K562 (cell line): Measurements from ENCODE around the gene APBB2. TPM values are rescaled to one million over a fixed set of nuclear protein-coding genes. Genes with fewer than 3 reads are reported as not detected.

Experiments
- ATAC-seq: fragments of 200-7000 bp; cut with Tn5 transposase; 3 replicates; pipeline ENCODE4 v1.9.1; 2020; ENCODE audit warnings: moderate library complexity
- BruUV-seq: library from RNA; stranded (reverse); fragments of 400-500 nt; replicated peaks from 2 replicates; lab custom pipeline; 2021; lab: Mats Ljungman, UMichigan
- CTCF ChIA-PET: fragments of 300-600 bp; formaldehyde crosslinking; extraction: SDS; loops from one replicate; lab custom pipeline; 2021; ENCODE audit warnings: low intra/inter-chr PET ratio; lab: Yijun Ruan, JAX
- POLR2A ChIA-PET: fragments of 300-600, 350-650 bp; sonication (Branson Sonifier 250); formaldehyde crosslinking; extraction: SDS; loops from one replicate; lab custom pipeline; 2021; ENCODE audit warnings: antibody characterized with exemption, inconsistent platforms; lab: Yijun Ruan, JAX
- DNase-seq, 4 experiments: peaks; one replicate each; pipeline versions ENCODE4 v3.0.0 to v3.0.0-alpha.2; 2011 to 2018; ENCODE audit warnings: low spot score in 3 of 4, mixed read lengths in 3 of 4; ENCODE audit errors: extremely low read depth in 1 of 4
- FAIRE-seq: peaks from 2 replicates; lab custom pipeline; 2011; peaks lifted over from hg19 to GRCh38; lab: Jason Lieb, UNC
- H2AFZ ChIP-seq: 2 replicates; pipeline ENCODE4 v1.6.0; 2011; ENCODE audit warnings: low read depth, low read length, control low read depth, inconsistent platforms
- H3K27ac ChIP-seq: fragments of 200-600 bp; 3 replicates; pipeline ENCODE4 v1.8.0; 2011; ENCODE audit warnings: low read depth, mild to moderate bottlenecking, control low read depth, inconsistent platforms, low read length, moderate library complexity, mixed read lengths; ENCODE audit errors: extremely low read depth
- H3K27me3 ChIP-seq, 2 experiments: fragments of 300-600 bp in 1 of 2; 2 replicates in 1 of 2; 3 replicates in 1 of 2; pipeline versions ENCODE4 v1.6.0 to v1.8.0; 2011; ENCODE audit warnings: inconsistent platforms in 2 of 2, low read length in 2 of 2, mild to moderate bottlenecking in 1 of 2, mixed read lengths in 1 of 2, moderate library complexity in 1 of 2; ENCODE audit not compliant: control insufficient read depth in 2 of 2, insufficient read depth in 2 of 2
- H3K36me3 ChIP-seq: fragments of 300-600 bp; 3 replicates; pipeline ENCODE4 v1.8.0; 2011; ENCODE audit warnings: mild to moderate bottlenecking, low read length, inconsistent platforms; ENCODE audit not compliant: control insufficient read depth, insufficient read depth
- H3K4me1 ChIP-seq, 2 experiments: fragments of 200-600 bp in 1 of 2; replicated peaks in 1 of 2; 2 replicates in 1 of 2; 3 replicates in 1 of 2; pipeline versions ENCODE4 v1.5.1 to v1.8.0; 2011; ENCODE audit warnings: inconsistent platforms in 2 of 2, low read length in 2 of 2, mild to moderate bottlenecking in 1 of 2, mixed read lengths in 1 of 2, moderate library complexity in 1 of 2; ENCODE audit not compliant: control insufficient read depth in 2 of 2, insufficient read depth in 2 of 2
- H3K4me2 ChIP-seq: 2 replicates; pipeline ENCODE4 v1.6.1; 2011; ENCODE audit warnings: low read length, control low read depth, inconsistent platforms, mixed read lengths; ENCODE audit not compliant: insufficient read depth
- H3K4me3 ChIP-seq: fragments of 200-600 bp; sonication (generic), shearing (Covaris generic); 2 replicates; pipeline ENCODE4 v1.5.1; 2016; ENCODE audit warnings: control low read depth, inconsistent platforms
- H3K79me2 ChIP-seq: fragments of 200-600 bp; 3 replicates; pipeline ENCODE4 v1.8.0; 2011; ENCODE audit warnings: low read length, inconsistent platforms; ENCODE audit not compliant: control insufficient read depth, insufficient read depth
- H3K9ac ChIP-seq, 2 experiments: 2 replicates each; pipeline versions ENCODE4 v1.6.0 to v1.6.1; 2011; ENCODE audit warnings: low read depth in 2 of 2, low read length in 2 of 2, control low read depth in 1 of 2, inconsistent platforms in 1 of 2, mild to moderate bottlenecking in 1 of 2, mixed read lengths in 1 of 2; ENCODE audit not compliant: insufficient read depth in 1 of 2
- H3K9me1 ChIP-seq: one replicate; pipeline ENCODE4 v1.6.0; 2011; ENCODE audit warnings: inconsistent platforms, mild to moderate bottlenecking, low read length, moderate library complexity; ENCODE audit not compliant: control insufficient read depth, insufficient read depth
- H3K9me3 ChIP-seq: replicated peaks from 2 replicates; pipeline ENCODE4 v1.5.1; 2011; ENCODE audit warnings: low read depth, low read length, inconsistent platforms; ENCODE audit not compliant: control insufficient read depth, insufficient read depth
- H4K20me1 ChIP-seq: replicated peaks from 2 replicates; pipeline ENCODE4 v1.6.1; 2011; ENCODE audit warnings: low read length, inconsistent platforms, mixed read lengths; ENCODE audit not compliant: control insufficient read depth, insufficient read depth
- AFF4 ChIP-seq: sonication (generic); formaldehyde crosslinking; IDR thresholded peaks from 2 replicates; pipeline ENCODE4 v1.8.0; 2023; ENCODE audit warnings: mild to moderate bottlenecking, missing genetic modification reagents
- FOXA3 ChIP-seq, 2 experiments: fragments of 450-650 bp in 1 of 2; sonication (generic) in 1 of 2; formaldehyde crosslinking; IDR thresholded peaks in 1 of 2; conservative IDR thresholded peaks in 1 of 2; 2 replicates each; pipeline versions ENCODE4 v1.4.0 to v1.8.0; 2020 to 2022; ENCODE audit warnings: mild to moderate bottlenecking in 2 of 2, missing genetic modification reagents in 1 of 2
- GTF2F1 ChIP-seq: IDR thresholded peaks from 2 replicates; pipeline ENCODE4 v1.6.1; 2011; ENCODE audit warnings: low read depth, low read length, improper control_type of control experiment
- KLF10 ChIP-seq: fragments of 250-450 bp; sonication (Bioruptor Pico); IDR thresholded peaks from 2 replicates; pipeline ENCODE4 v1.6.1; 2021; ENCODE audit warnings: matching md5 sums
- PRMT5 ChIP-seq: sonication (generic); formaldehyde crosslinking; IDR thresholded peaks from 2 replicates; pipeline ENCODE4 v1.5.0; 2020; ENCODE audit warnings: missing genetic modification reagents
- RBM34 ChIP-seq: fragments of 200-400 bp; formaldehyde crosslinking; IDR thresholded peaks from 2 replicates; pipeline ENCODE4 v1.6.1; 2018; ENCODE audit warnings: low read length, borderline replicate concordance; ENCODE audit not compliant: insufficient read depth
- XRCC3 ChIP-seq: fragments of 450-650 bp; IDR thresholded peaks from 2 replicates; pipeline ENCODE4 v1.6.1; 2017; ENCODE audit warnings: mild to moderate bottlenecking, moderate library complexity
- ZHX1 ChIP-seq: fragments of 150-350 bp; conservative IDR thresholded peaks from 2 replicates; pipeline ENCODE4 v1.6.1; 2014; ENCODE audit warnings: low read length
- ZNF583 ChIP-seq: fragments of 250-450 bp; sonication (Bioruptor Pico); IDR thresholded peaks from 2 replicates; pipeline ENCODE4 v1.4.0; 2020
- WGBS: fragments of 100-300 bp; shearing (Covaris generic); methylation state at CpG from one replicate; pipeline ENCODE4 v1.1.6; 2016; ENCODE audit warnings: low coverage, mixed read lengths; ENCODE audit not compliant: insufficient coverage; ENCODE audit errors: missing lambda C conversion rate; 5-methylcytosine and 5-hydroxymethylcytosine counted together
- in situ Hi-C: fragments of 300-500 bp; cut with MboI; formaldehyde crosslinking; loops from 4 replicates; pipeline ENCODE4 v1.15.0; 2018; ENCODE audit warnings: inconsistent platforms, mixed read lengths
- intact Hi-C: fragments of 100-400 bp; cut with micrococcal nuclease; formaldehyde crosslinking; loops from 2 replicates; pipeline ENCODE4 v1.14.2; 2022
- polyA plus RNA-seq, 8 experiments: library from polyadenylated mRNA; depleted of rRNA in 4 of 8; stranded (reverse) in 5 of 8; unstranded in 3 of 8; fragments of >200 nt; fragmentation: Nextera tagmentation in 2 of 8; fragmentation: Illumina TruSeq in 1 of 8; extraction: Ambion mirVana in 2 of 8; extraction: Trizol in 1 of 8; gene quantifications; 2 replicates each; pipeline versions ENCODE4 v1.2.1 to v1.2.3, GENCODE V29; 2011 to 2014; ENCODE audit warnings: inconsistent platforms in 1 of 8, missing spikeins in 1 of 8
- total RNA-seq, 7 experiments: library from RNA; depleted of rRNA in 6 of 7; stranded (reverse); fragments of >200 nt in 6 of 7; fragmentation: Illumina TruSeq in 2 of 7; extraction: Trizol in 2 of 7; gene quantifications; 2 replicates each; pipeline versions ENCODE4 v1.2.1 to v1.2.3, GENCODE V29; 2011 to 2021; ENCODE audit warnings: low replicate concordance in 1 of 7
- TF ChIP-seq, protein P1 (sequence below): fragments of 450-650 bp; formaldehyde crosslinking; IDR thresholded peaks from 2 replicates; pipeline ENCODE4 v1.4.0; 2020; ENCODE audit warnings: mild to moderate bottlenecking, moderate library complexity
- TF ChIP-seq, protein P2 (sequence below): fragments of 250-450 bp; sonication (Bioruptor Pico); IDR thresholded peaks from 2 replicates; pipeline ENCODE4 v1.9.0; 2021; ENCODE audit warnings: mild to moderate bottlenecking, inconsistent platforms

The APBB2 gene
- total and polyA plus RNA-seq, 9 of the 15 experiments (the other 6 are each of a cell fraction or from before 2014, with no cell fraction given): 0.08 to 2.1 (median 1.4) TPM

DNA sequence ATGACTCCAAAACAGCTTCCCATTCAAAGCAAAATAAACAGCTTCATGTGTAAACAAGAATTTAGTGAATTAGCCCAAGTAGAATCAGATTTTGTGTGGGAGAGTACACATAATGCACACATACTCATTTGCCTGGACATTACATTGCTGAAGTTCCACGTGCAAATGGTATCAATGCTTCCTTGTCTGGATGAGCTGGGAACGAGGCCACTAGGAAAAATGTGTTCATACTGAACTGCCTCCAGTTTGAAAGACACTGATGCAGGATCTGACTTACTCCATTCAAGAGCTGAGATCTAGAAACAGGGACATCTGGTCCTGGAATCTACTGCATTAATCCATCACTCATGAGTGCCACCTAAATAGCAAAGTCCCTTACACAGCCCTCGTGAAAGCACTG is 228.0 kb downstream of the APBB2 start (continued):
- TF ChIP-seq AFF4 (CRISPR knock-in tag): no peak

DNA sequence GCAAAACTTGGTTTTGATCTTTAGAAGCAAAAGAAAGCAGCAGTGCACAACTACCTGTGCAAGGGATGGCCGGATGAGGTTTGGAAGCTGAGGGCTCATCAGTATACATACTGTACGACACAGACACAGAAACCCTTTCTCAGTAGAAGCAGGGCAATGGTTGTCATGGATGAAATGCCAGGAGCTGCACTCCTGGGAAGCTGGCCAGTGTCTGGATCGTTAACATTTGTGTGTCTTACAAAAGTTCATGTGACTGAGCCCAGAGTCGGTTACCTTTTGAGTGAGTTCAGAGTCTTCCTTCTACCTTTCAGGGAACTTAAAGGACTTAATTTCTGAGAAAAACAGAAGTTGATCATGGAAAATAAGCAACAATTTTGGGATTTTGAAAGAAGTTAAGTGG is 230.3 kb downstream of the APBB2 start:
- Histone ChIP-seq H2AFZ (no peak overlapping the region), H3K79me2 (no peaks in the 10 kb centered on the region), H3K27me3 (no peaks in the 10 kb centered on the region), H3K27ac (no peak overlapping the region), H3K9ac (no peak overlapping the region), H3K4me2 (no peak overlapping the region), H3K9me1 (no peaks in the 10 kb centered on the region), H3K9me3 (no peaks in the 10 kb centered on the region), H3K4me3 (no peak overlapping the region), H3K36me3 (no peaks in the 10 kb centered on the region), H3K4me1 (no peaks in the 10 kb centered on the region), H4K20me1 (no peaks in the 10 kb centered on the region)
- ChIA-PET POLR2A (no interaction called here), CTCF (no interaction called here)
- in situ Hi-C loops: no loop called here
- DNase-seq: no peak
- BruUV-seq: no TSS peak
- no peak for FAIRE-seq
- ATAC-seq: no peak
- 0% methylated on average over 4 of the region's 4 CpGs for WGBS
- intact Hi-C loops: no loop called here
- TF ChIP-seq FOXA3 (CRISPR knock-in tag; conservative IDR thresholded peaks at IDR 0.05 in 1 of 2, IDR thresholded peaks at IDR 0.05 in 1 of 2) (no peak), XRCC3 (no peak), RBM34 (no peak), KLF10 (CRISPR knock-in tag) (no peak), PRMT5 (CRISPR knock-in tag) (no peak), ZHX1 (no peak), GTF2F1 (no peak), ZNF583 (no peak)
- TF ChIP-seq, protein P1, sequence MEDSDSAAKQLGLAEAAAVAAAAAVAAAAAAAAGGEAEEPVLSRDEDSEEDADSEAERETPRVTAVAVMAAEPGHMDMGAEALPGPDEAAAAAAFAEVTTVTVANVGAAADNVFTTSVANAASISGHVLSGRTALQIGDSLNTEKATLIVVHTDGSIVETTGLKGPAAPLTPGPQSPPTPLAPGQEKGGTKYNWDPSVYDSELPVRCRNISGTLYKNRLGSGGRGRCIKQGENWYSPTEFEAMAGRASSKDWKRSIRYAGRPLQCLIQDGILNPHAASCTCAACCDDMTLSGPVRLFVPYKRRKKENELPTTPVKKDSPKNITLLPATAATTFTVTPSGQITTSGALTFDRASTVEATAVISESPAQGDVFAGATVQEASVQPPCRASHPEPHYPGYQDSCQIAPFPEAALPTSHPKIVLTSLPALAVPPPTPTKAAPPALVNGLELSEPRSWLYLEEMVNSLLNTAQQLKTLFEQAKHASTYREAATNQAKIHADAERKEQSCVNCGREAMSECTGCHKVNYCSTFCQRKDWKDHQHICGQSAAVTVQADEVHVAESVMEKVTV (CRISPR knock-in tag): no peak
- TF ChIP-seq, protein P2, sequence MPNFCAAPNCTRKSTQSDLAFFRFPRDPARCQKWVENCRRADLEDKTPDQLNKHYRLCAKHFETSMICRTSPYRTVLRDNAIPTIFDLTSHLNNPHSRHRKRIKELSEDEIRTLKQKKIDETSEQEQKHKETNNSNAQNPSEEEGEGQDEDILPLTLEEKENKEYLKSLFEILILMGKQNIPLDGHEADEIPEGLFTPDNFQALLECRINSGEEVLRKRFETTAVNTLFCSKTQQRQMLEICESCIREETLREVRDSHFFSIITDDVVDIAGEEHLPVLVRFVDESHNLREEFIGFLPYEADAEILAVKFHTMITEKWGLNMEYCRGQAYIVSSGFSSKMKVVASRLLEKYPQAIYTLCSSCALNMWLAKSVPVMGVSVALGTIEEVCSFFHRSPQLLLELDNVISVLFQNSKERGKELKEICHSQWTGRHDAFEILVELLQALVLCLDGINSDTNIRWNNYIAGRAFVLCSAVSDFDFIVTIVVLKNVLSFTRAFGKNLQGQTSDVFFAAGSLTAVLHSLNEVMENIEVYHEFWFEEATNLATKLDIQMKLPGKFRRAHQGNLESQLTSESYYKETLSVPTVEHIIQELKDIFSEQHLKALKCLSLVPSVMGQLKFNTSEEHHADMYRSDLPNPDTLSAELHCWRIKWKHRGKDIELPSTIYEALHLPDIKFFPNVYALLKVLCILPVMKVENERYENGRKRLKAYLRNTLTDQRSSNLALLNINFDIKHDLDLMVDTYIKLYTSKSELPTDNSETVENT: no peak
